GM23338 (cell line): Measurements from ENCODE around the gene ERBB3.

Experiments
- CREB1 ChIP-seq: fragments of 250-450 bp; sonication (Bioruptor Pico); IDR thresholded peaks from 2 replicates; pipeline ENCODE4 v1.5.0; 2020; ENCODE audit warnings: low read depth, mild to moderate bottlenecking, moderate library complexity
- EZH2 ChIP-seq: fragments of 200-600 bp; sonication (generic); IDR thresholded peaks from one replicate; pipeline ENCODE4 v1.8.0; 2017; ENCODE audit warnings: antibody characterized with exemption, mild to moderate bottlenecking, low read depth; ENCODE audit not compliant: unreplicated experiment
- EZH2phosphoT487 ChIP-seq: fragments of 200-600 bp; sonication (generic); IDR thresholded peaks from one replicate; pipeline ENCODE4 v1.8.1; 2018; ENCODE audit warnings: antibody characterized with exemption; ENCODE audit not compliant: unreplicated experiment
- JUNB ChIP-seq: IDR thresholded peaks from one replicate; pipeline ENCODE4 v1.6.1; 2016; ENCODE audit warnings: antibody characterized with exemption; ENCODE audit not compliant: unreplicated experiment
- NANOG ChIP-seq: IDR thresholded peaks from 2 replicates; pipeline ENCODE4 v1.6.1; 2016; ENCODE audit warnings: antibody characterized with exemption, borderline replicate concordance
- POLR2AphosphoS5 ChIP-seq: IDR thresholded peaks from 2 replicates; pipeline ENCODE4 v1.6.1; 2016; ENCODE audit warnings: antibody characterized with exemption, low read depth
- REST ChIP-seq: IDR thresholded peaks from one replicate; pipeline ENCODE4 v1.6.1; 2018; ENCODE audit warnings: antibody characterized with exemption; ENCODE audit not compliant: unreplicated experiment
- STAT1 ChIP-seq: IDR thresholded peaks from one replicate; pipeline ENCODE4 v1.6.1; 2016; ENCODE audit warnings: antibody characterized with exemption; ENCODE audit not compliant: unreplicated experiment
- ZNF114 ChIP-seq: fragments of 250-450 bp; sonication (Bioruptor Pico); IDR thresholded peaks from 2 replicates; pipeline ENCODE4 v1.5.0; 2020; ENCODE audit warnings: mild to moderate bottlenecking, moderate library complexity
- ZNF331 ChIP-seq: fragments of 250-450 bp; sonication (Bioruptor Pico); IDR thresholded peaks from 2 replicates; pipeline ENCODE4 v1.5.0; 2020; ENCODE audit warnings: low read depth, mild to moderate bottlenecking, moderate library complexity
- TF ChIP-seq, protein P1 (sequence below), 2 experiments: fragments of 200-600 bp in 1 of 2; sonication (generic) in 1 of 2; conservative IDR thresholded peaks; 2 replicates each; pipeline versions ENCODE4 v1.5.1 to v1.6.1; 2016 to 2017; ENCODE audit warnings: antibody characterized with exemption in 2 of 2, low read depth in 2 of 2, mild to moderate bottlenecking in 2 of 2, moderate library complexity in 1 of 2
- TF ChIP-seq, protein P2 (sequence below): fragments of 250-450 bp; sonication (Bioruptor Pico); IDR thresholded peaks from 2 replicates; pipeline ENCODE4 v1.5.0; 2020; ENCODE audit warnings: mild to moderate bottlenecking, moderate library complexity
- TF ChIP-seq, protein P3 (sequence below): IDR thresholded peaks from 2 replicates; pipeline ENCODE4 v1.6.1; 2016; ENCODE audit warnings: antibody characterized with exemption

GRCh38 chr12:56038022-56038655, 41.8 kb upstream of the ERBB3 start:
- TF ChIP-seq REST (no peak), POLR2AphosphoS5 (no peak), EZH2phosphoT487 (no peak), ZNF331 (no peak), EZH2 (no peak), CREB1 (CRISPR knock-in tag) (no peak), ZNF114 (no peak), STAT1 (no peak), JUNB (no peak), NANOG (no peak)
- TF ChIP-seq, protein P1, sequence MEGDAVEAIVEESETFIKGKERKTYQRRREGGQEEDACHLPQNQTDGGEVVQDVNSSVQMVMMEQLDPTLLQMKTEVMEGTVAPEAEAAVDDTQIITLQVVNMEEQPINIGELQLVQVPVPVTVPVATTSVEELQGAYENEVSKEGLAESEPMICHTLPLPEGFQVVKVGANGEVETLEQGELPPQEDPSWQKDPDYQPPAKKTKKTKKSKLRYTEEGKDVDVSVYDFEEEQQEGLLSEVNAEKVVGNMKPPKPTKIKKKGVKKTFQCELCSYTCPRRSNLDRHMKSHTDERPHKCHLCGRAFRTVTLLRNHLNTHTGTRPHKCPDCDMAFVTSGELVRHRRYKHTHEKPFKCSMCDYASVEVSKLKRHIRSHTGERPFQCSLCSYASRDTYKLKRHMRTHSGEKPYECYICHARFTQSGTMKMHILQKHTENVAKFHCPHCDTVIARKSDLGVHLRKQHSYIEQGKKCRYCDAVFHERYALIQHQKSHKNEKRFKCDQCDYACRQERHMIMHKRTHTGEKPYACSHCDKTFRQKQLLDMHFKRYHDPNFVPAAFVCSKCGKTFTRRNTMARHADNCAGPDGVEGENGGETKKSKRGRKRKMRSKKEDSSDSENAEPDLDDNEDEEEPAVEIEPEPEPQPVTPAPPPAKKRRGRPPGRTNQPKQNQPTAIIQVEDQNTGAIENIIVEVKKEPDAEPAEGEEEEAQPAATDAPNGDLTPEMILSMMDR (conservative IDR thresholded peaks at IDR 0.05; ENCODE audit: low read depth in 2 of 2): no peak
- TF ChIP-seq, protein P2, sequence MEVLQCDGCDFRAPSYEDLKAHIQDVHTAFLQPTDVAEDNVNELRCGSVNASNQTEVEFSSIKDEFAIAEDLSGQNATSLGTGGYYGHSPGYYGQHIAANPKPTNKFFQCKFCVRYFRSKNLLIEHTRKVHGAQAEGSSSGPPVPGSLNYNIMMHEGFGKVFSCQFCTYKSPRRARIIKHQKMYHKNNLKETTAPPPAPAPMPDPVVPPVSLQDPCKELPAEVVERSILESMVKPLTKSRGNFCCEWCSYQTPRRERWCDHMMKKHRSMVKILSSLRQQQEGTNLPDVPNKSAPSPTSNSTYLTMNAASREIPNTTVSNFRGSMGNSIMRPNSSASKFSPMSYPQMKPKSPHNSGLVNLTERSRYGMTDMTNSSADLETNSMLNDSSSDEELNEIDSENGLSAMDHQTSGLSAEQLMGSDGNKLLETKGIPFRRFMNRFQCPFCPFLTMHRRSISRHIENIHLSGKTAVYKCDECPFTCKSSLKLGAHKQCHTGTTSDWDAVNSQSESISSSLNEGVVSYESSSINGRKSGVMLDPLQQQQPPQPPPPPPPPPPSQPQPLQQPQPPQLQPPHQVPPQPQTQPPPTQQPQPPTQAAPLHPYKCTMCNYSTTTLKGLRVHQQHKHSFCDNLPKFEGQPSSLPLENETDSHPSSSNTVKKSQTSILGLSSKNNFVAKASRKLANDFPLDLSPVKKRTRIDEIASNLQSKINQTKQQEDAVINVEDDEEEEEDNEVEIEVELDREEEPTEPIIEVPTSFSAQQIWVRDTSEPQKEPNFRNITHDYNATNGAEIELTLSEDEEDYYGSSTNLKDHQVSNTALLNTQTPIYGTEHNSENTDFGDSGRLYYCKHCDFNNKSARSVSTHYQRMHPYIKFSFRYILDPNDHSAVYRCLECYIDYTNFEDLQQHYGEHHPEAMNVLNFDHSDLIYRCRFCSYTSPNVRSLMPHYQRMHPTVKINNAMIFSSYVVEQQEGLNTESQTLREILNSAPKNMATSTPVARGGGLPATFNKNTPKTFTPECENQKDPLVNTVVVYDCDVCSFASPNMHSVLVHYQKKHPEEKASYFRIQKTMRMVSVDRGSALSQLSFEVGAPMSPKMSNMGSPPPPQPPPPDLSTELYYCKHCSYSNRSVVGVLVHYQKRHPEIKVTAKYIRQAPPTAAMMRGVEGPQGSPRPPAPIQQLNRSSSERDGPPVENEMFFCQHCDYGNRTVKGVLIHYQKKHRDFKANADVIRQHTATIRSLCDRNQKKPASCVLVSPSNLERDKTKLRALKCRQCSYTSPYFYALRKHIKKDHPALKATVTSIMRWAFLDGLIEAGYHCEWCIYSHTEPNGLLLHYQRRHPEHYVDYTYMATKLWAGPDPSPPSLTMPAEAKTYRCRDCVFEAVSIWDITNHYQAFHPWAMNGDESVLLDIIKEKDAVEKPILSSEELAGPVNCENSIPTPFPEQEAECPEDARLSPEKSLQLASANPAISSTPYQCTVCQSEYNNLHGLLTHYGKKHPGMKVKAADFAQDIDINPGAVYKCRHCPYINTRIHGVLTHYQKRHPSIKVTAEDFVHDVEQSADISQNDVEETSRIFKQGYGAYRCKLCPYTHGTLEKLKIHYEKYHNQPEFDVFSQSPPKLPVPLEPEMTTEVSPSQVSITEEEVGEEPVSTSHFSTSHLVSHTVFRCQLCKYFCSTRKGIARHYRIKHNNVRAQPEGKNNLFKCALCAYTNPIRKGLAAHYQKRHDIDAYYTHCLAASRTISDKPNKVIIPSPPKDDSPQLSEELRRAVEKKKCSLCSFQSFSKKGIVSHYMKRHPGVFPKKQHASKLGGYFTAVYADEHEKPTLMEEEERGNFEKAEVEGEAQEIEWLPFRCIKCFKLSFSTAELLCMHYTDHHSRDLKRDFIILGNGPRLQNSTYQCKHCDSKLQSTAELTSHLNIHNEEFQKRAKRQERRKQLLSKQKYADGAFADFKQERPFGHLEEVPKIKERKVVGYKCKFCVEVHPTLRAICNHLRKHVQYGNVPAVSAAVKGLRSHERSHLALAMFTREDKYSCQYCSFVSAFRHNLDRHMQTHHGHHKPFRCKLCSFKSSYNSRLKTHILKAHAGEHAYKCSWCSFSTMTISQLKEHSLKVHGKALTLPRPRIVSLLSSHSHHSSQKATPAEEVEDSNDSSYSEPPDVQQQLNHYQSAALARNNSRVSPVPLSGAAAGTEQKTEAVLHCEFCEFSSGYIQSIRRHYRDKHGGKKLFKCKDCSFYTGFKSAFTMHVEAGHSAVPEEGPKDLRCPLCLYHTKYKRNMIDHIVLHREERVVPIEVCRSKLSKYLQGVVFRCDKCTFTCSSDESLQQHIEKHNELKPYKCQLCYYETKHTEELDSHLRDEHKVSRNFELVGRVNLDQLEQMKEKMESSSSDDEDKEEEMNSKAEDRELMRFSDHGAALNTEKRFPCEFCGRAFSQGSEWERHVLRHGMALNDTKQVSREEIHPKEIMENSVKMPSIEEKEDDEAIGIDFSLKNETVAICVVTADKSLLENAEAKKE (CRISPR knock-in tag): no peak
- TF ChIP-seq, protein P3, sequence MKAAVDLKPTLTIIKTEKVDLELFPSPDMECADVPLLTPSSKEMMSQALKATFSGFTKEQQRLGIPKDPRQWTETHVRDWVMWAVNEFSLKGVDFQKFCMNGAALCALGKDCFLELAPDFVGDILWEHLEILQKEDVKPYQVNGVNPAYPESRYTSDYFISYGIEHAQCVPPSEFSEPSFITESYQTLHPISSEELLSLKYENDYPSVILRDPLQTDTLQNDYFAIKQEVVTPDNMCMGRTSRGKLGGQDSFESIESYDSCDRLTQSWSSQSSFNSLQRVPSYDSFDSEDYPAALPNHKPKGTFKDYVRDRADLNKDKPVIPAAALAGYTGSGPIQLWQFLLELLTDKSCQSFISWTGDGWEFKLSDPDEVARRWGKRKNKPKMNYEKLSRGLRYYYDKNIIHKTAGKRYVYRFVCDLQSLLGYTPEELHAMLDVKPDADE: no peak
